NCI-H2081 treated with DMSO at 0.1 percent for 48 hours (cell line): Measurements from ENCODE around the gene TRIM51G.
"Not testable (repeated sequence)": the region's sequence is repeated elsewhere in the genome, so short reads cannot be mapped to it uniquely, and the experiment has no call there.

ENCODE experiments used
- DNase-seq: peaks from one replicate; lab custom pipeline; 2025; lab: John Stamatoyannopoulos, UW

The TRIM51G gene, protein sequence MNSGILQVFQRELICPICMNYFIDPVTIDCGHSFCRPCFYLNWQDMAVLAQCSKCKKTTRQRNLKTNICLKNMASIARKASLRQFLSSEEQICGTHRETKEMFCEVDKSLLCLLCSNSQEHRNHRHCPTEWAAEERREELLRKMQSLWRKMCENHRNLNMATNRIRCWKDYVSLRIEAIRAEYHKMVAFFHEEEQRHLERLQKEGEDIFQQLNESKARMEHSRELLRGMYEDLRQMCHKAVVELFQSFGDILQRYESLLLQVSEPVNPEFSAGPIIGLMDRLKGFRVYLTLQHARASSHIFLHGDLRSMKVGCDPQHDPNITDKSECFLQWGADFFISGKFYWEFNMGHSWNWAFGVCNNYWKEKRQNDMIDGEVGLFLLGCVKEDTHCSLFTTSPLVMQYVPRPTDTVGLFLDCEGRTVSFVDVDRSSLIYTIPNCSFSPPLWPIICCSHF

DNA sequence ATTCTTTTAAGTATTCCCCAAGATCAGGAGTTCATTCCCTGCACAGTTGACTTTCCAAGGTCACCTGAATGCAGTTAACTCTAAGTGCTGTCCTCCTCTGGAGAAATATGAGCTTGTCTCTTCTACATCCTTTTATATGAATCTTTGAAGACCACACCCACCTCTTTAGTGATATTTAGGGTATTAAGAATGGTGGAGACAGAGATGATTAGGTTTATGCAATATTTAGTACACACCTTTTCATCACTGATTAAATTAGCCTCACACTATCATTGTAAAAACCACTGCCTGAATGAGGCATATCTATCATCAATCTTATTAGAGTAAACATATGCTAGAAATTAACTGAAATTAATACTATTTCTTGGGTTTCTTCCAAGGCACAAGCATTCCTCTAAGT, at the start of gene TRIM51G:
TSS of gene TRIM51G (minus strand) at position 101 of the 400 bp plus-strand sequence. CDS start 2,190 bp downstream, outside the sequence.
- not testable (repeated sequence) for DNase-seq

DNA sequence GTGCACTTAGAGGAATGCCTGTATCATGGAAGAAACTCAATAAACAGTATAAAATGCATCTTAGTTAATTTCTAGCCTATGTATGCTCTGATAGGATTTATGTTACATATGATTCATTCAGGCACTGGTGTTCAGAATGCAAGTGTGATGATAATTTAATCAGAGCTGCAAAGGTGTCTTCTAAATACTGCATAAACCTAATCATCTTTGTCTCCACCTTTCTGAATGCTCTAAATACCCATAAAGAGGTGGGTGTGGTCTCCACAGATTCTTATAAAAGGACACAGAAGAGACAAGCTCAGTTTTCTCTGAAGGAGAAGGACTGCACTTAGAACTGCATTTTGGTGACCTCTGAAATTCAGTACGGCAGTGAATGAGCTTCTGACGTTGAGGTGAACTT, 44.8 kb upstream of the TRIM51G start, which contains the start of gene TRIM49B:
TSS of gene TRIM49B (plus strand) at position 301 of the 400 bp plus-strand sequence. CDS start 2,777 bp downstream, outside the sequence.
- not testable (repeated sequence) for DNase-seq

DNA sequence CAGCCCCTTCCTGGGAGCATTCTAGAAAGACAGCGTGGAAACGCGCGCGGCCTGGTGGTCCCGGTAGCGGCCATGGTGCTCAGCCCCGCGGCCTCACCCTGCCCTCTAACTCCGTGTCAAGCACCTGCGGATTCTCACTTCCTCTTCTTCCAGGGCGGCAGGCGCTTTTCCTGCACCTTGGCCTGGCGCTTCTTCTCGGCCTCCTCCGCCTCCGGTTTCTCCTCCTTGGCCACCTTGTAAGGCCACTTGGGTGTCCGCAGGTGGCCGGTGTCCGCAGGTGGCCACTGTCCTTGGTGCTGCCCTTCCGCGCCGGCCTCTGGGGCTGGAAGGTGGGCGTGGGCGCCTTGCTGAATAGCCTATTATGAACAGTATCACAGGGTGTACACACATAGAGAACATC, 15.1 kb downstream of the TRIM51G start:
- DNase-seq, result not testable (repeated sequence)

DNA sequence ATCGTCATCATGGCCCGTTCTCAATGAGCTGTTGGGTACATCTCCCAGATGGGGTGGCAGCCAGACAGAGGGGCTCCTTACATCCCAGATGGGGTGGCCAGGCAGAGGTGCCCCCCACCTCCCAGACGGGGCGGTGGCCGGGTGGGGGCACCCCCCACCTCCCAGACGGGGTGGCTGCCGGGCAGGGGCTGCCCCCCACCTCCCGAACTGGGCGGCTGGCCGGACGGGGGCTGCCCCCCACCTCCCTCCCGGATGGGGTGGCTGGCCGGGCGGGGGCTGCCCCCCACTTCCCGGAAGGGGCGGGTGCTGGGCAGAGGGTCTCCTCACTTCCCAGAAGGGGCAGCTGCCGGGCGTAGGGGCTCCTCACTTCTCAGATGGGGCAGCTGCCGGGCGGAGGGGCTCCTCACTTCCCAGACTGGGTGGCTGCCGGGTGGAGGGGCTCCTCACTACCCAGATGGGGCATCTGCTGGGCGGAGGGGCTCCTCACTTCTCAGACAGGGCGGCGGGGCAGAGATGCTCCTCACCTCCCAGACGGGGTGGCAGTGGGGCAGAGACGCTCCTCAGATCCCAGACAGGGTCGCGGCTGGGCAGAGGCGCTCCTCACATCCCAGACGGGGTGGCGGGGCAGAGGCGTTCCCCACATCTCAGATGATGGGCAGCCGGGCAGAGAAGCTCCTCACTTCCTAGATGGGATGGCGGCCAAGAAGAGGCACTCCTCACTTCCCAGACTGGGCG, 28.2 kb downstream of the TRIM51G start:
- not testable (repeated sequence) for DNase-seq

DNA sequence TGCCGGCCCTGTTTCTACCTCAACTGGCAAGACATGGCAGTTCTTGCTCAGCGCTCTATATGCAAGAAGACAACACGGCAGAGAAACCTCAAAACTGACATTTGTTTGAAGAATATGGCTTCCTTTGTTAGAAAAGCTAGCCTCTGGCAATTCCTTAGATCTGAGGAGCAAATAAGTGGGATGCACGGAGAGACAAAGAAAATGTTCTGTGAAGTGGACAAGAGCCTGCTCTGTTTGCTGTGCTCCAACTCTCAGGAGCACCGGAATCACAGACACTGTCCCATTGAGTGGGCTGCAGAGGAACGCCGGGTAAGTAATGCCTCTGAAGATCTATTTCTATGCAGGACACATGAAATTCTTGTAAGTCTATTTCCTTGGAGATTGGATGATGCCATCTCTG, 37.9 kb downstream of the TRIM51G start:
- DNase-seq, result not testable (repeated sequence)
